HepG2 (cell line): Measurements from ENCODE around the gene PCLO. TPM values are rescaled to one million over a fixed set of nuclear protein-coding genes. Genes with fewer than 3 reads are reported as not detected.

ENCODE experiments used
- AHR ChIP-seq: IDR thresholded peaks from 2 replicates; pipeline ENCODE4 v1.6.1; 2018; ENCODE audit warnings: missing genetic modification reagents, missing compliant biosample characterization
- ATF7 ChIP-seq, 2 experiments: fragments of 450-650 bp in 1 of 2; sonication (generic) in 1 of 2; formaldehyde crosslinking in 1 of 2; IDR thresholded peaks; 2 replicates each; pipeline versions ENCODE4 v1.4.0 to v1.6.1; 2016 to 2020; ENCODE audit warnings: antibody characterized with exemption in 1 of 2, mild to moderate bottlenecking in 1 of 2, missing genetic modification reagents in 1 of 2
- BORCS8-MEF2B ChIP-seq: sonication (generic); formaldehyde crosslinking; IDR thresholded peaks from 2 replicates; pipeline ENCODE4 v1.8.0; 2022; ENCODE audit warnings: mild to moderate bottlenecking, missing genetic modification reagents
- CBFB ChIP-seq: sonication (generic); formaldehyde crosslinking; IDR thresholded peaks from 2 replicates; pipeline ENCODE4 v1.4.0; 2020; ENCODE audit warnings: missing genetic modification reagents
- MXI1 ChIP-seq: IDR thresholded peaks from 3 replicates; pipeline ENCODE4 v1.6.1; 2012; ENCODE audit warnings: low read depth, low read length, inconsistent platforms, borderline replicate concordance
- NCOA1 ChIP-seq: sonication (generic); formaldehyde crosslinking; IDR thresholded peaks from 2 replicates; pipeline ENCODE4 v1.9.0; 2021; ENCODE audit warnings: missing genetic modification reagents
- RBFOX2 ChIP-seq: fragments of 200-400 bp; formaldehyde crosslinking; IDR thresholded peaks from 2 replicates; pipeline ENCODE4 v1.6.1; 2017; ENCODE audit warnings: low read depth, mild to moderate bottlenecking, low read length
- REPIN1 ChIP-seq: sonication (generic); formaldehyde crosslinking; IDR thresholded peaks from 2 replicates; pipeline ENCODE4 v1.8.0; 2022; ENCODE audit warnings: missing genetic modification reagents, low read depth, mild to moderate bottlenecking, borderline replicate concordance
- SOX13 ChIP-seq, 3 experiments: fragments of 450-650 bp in 1 of 3; sonication (generic) in 1 of 3; formaldehyde crosslinking in 1 of 3; IDR thresholded peaks in 2 of 3; conservative IDR thresholded peaks in 1 of 3; 2 replicates each; pipeline versions ENCODE4 v1.5.0 to v1.6.1; 2016 to 2020; ENCODE audit warnings: antibody characterized with exemption in 1 of 3, mild to moderate bottlenecking in 1 of 3, missing compliant biosample characterization in 1 of 3, missing genetic modification reagents in 1 of 3, moderate library complexity in 1 of 3
- SP5 ChIP-seq: IDR thresholded peaks from 2 replicates; pipeline ENCODE4 v1.6.1; 2016; ENCODE audit warnings: low read depth, borderline replicate concordance
- SPEN ChIP-seq: sonication (generic); formaldehyde crosslinking; IDR thresholded peaks from 2 replicates; pipeline ENCODE4 v1.5.1; 2020; ENCODE audit warnings: low read depth, mild to moderate bottlenecking, missing genetic modification reagents
- SRY ChIP-seq: sonication (generic); formaldehyde crosslinking; IDR thresholded peaks from 2 replicates; pipeline ENCODE4 v1.8.0; 2022; ENCODE audit warnings: mild to moderate bottlenecking, missing genetic modification reagents
- ZC3H13 ChIP-seq: sonication (generic); formaldehyde crosslinking; IDR thresholded peaks from 2 replicates; pipeline ENCODE4 v1.8.1; 2023; ENCODE audit warnings: mild to moderate bottlenecking, missing genetic modification reagents, moderate library complexity
- ZNF30 ChIP-seq: sonication (generic); formaldehyde crosslinking; IDR thresholded peaks from 2 replicates; pipeline ENCODE4 v1.5.0; 2020; ENCODE audit warnings: mild to moderate bottlenecking, missing genetic modification reagents
- ZNF552 ChIP-seq: sonication (generic); formaldehyde crosslinking; IDR thresholded peaks from 2 replicates; pipeline ENCODE4 v1.9.0; 2022; ENCODE audit warnings: missing genetic modification reagents, mild to moderate bottlenecking, borderline replicate concordance
- ZNF598 ChIP-seq: sonication (generic); formaldehyde crosslinking; IDR thresholded peaks from 2 replicates; pipeline ENCODE4 v1.5.1; 2020; ENCODE audit warnings: mild to moderate bottlenecking, missing genetic modification reagents, borderline replicate concordance
- ZNF644 ChIP-seq: IDR thresholded peaks from 2 replicates; pipeline ENCODE4 v1.6.1; 2016; ENCODE audit warnings: low read depth
- ZSCAN21 ChIP-seq: sonication (generic); formaldehyde crosslinking; IDR thresholded peaks from 2 replicates; pipeline ENCODE4 v1.8.0; 2022; ENCODE audit warnings: mild to moderate bottlenecking, missing genetic modification reagents, moderate library complexity, borderline replicate concordance
- polyA plus RNA-seq, 8 experiments: library from polyadenylated mRNA; depleted of rRNA in 3 of 8; stranded (reverse) in 7 of 8; unstranded in 1 of 8; fragments of >200 nt; fragmentation: Illumina TruSeq in 4 of 8; extraction: Trizol in 4 of 8; gene quantifications; 2 replicates each; pipeline versions ENCODE4 v1.2.1 to v1.2.3, GENCODE V29; 2011 to 2016; ENCODE audit warnings: low read depth in 4 of 8, missing spikeins in 1 of 8, mixed read lengths in 1 of 8; ENCODE audit not compliant: insufficient read depth in 1 of 8
- total RNA-seq, 5 experiments: library from RNA; depleted of rRNA; stranded (reverse); fragments of >200 nt; fragmentation: Illumina TruSeq; extraction: Trizol; gene quantifications; 2 replicates each; pipeline ENCODE4 v1.2.3, GENCODE V29; 2016; ENCODE audit warnings: low read depth in 1 of 5
- TF ChIP-seq, protein P1 (sequence below): sonication (generic); formaldehyde crosslinking; IDR thresholded peaks from 2 replicates; pipeline ENCODE4 v1.4.0; 2020; ENCODE audit warnings: missing genetic modification reagents
- TF ChIP-seq, protein P2 (sequence below): sonication (generic); formaldehyde crosslinking; IDR thresholded peaks from 2 replicates; pipeline ENCODE4 v1.4.0; 2020; ENCODE audit warnings: mild to moderate bottlenecking, missing genetic modification reagents
- TF ChIP-seq, protein P3 (sequence below): IDR thresholded peaks from 2 replicates; pipeline ENCODE4 v1.6.1; 2018; ENCODE audit warnings: missing genetic modification reagents, mild to moderate bottlenecking, missing compliant biosample characterization
- TF ChIP-seq, protein P4 (sequence below): sonication (generic); formaldehyde crosslinking; IDR thresholded peaks from 2 replicates; pipeline ENCODE4 v1.4.0; 2020; ENCODE audit warnings: missing genetic modification reagents

PCLO gene
- total and polyA plus RNA-seq, 2 of the 13 experiments (the other 11 are each of a cell fraction or from before 2014, with no cell fraction given): 0.07 to 0.29 TPM

DNA sequence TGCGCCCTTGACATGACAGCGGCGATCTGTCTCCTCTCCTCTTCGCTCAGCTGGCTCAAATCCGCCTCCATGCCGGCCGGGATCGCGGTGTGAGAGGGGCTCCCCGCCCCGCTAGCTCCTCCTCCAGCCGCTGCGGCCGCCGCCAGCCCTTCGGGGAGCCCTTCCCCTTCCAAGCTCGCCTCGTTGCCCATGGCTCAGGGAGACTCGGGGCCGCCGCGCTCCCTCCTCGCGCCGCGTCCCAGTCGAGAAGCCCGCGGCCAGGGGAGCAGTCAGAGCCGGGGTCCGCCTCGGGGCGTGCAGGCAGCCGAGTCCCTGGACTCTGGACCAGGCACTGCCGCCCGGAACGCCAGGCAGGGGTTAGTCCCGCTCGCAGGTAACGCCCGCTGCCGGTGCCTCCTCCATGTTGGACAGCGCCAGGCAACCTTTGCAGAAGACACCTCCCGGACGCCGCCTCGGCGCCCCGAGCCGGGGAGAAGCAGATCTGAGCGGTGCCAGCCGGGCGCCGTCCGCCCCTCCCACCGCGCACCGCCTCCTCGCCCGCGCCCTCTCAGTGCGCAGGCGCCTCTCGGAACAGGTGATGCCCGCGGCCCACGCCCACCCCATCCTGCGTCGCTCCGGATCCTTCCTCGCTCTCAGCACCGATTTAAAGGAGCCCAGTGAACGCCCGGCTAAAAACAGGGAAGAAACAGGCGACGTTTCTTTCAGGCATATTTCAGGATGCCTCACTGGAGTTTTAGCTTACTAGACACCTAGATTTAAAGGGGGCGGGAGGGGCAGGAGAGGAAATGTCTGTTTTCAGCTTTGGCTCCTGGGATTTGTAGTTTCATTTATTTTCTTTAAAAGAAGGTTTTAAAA, at the start of gene PCLO (continued):
- TF ChIP-seq, protein P1, sequence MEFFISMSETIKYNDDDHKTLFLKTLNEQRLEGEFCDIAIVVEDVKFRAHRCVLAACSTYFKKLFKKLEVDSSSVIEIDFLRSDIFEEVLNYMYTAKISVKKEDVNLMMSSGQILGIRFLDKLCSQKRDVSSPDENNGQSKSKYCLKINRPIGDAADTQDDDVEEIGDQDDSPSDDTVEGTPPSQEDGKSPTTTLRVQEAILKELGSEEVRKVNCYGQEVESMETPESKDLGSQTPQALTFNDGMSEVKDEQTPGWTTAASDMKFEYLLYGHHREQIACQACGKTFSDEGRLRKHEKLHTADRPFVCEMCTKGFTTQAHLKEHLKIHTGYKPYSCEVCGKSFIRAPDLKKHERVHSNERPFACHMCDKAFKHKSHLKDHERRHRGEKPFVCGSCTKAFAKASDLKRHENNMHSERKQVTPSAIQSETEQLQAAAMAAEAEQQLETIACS (CRISPR knock-in tag): no peak
- TF ChIP-seq, protein P2, sequence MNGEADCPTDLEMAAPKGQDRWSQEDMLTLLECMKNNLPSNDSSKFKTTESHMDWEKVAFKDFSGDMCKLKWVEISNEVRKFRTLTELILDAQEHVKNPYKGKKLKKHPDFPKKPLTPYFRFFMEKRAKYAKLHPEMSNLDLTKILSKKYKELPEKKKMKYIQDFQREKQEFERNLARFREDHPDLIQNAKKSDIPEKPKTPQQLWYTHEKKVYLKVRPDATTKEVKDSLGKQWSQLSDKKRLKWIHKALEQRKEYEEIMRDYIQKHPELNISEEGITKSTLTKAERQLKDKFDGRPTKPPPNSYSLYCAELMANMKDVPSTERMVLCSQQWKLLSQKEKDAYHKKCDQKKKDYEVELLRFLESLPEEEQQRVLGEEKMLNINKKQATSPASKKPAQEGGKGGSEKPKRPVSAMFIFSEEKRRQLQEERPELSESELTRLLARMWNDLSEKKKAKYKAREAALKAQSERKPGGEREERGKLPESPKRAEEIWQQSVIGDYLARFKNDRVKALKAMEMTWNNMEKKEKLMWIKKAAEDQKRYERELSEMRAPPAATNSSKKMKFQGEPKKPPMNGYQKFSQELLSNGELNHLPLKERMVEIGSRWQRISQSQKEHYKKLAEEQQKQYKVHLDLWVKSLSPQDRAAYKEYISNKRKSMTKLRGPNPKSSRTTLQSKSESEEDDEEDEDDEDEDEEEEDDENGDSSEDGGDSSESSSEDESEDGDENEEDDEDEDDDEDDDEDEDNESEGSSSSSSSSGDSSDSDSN (CRISPR knock-in tag): peak; percentile 94
- TF ChIP-seq SOX13 (IDR thresholded peaks at IDR 0.05) (no peak), SOX13 (CRISPR knock-in tag; conservative IDR thresholded peaks at IDR 0.05 in 1 of 2, IDR thresholded peaks at IDR 0.05 in 1 of 2) (no peak), ATF7 (IDR thresholded peaks at IDR 0.05) (no peak), ATF7 (CRISPR knock-in tag; IDR thresholded peaks at IDR 0.05) (no peak), ZNF598 (CRISPR knock-in tag) (peak; percentile 87; the same call in 1 of the 2 replicates), SP5 (CRISPR knock-in tag) (0 out of 2 replicates have a peak, but pooled peaks have one; percentile 30), NCOA1 (CRISPR knock-in tag) (0 out of 2 replicates have a peak, but pooled peaks have one; percentile 46), SPEN (CRISPR knock-in tag) (peak; percentile 55; the same call in 1 of the 2 replicates), ZNF30 (CRISPR knock-in tag) (no peak), RBFOX2 (0 out of 2 replicates have a peak, but pooled peaks have one; percentile 27), BORCS8-MEF2B (CRISPR knock-in tag) (0 out of 2 replicates have a peak, but pooled peaks have one; percentile 34), ZNF644 (peak; percentile 40; the same call in 1 of the 2 replicates), ZSCAN21 (CRISPR knock-in tag) (peak; percentile 42; the same call in 1 of the 2 replicates), AHR (CRISPR knock-in tag) (0 out of 2 replicates have a peak, but pooled peaks have one; percentile 36), SRY (CRISPR knock-in tag) (no peak), CBFB (CRISPR knock-in tag) (no peak), ZNF552 (CRISPR knock-in tag) (no peak), REPIN1 (peak; percentile 37), MXI1 (peak; percentile 28; the same call in 1 of the 3 replicates), ZC3H13 (CRISPR knock-in tag) (peak; percentile 62; the same call in 1 of the 2 replicates)
- TF ChIP-seq, protein P3, sequence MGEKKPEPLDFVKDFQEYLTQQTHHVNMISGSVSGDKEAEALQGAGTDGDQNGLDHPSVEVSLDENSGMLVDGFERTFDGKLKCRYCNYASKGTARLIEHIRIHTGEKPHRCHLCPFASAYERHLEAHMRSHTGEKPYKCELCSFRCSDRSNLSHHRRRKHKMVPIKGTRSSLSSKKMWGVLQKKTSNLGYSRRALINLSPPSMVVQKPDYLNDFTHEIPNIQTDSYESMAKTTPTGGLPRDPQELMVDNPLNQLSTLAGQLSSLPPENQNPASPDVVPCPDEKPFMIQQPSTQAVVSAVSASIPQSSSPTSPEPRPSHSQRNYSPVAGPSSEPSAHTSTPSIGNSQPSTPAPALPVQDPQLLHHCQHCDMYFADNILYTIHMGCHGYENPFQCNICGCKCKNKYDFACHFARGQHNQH (CRISPR knock-in tag): 0 out of 2 replicates have a peak, but pooled peaks have one; percentile 58
- TF ChIP-seq, protein P4, sequence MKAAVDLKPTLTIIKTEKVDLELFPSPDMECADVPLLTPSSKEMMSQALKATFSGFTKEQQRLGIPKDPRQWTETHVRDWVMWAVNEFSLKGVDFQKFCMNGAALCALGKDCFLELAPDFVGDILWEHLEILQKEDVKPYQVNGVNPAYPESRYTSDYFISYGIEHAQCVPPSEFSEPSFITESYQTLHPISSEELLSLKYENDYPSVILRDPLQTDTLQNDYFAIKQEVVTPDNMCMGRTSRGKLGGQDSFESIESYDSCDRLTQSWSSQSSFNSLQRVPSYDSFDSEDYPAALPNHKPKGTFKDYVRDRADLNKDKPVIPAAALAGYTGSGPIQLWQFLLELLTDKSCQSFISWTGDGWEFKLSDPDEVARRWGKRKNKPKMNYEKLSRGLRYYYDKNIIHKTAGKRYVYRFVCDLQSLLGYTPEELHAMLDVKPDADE (CRISPR knock-in tag): no peak
